ENCODE data around the gene DYNC1H1. TPM values are rescaled to one million over a fixed set of nuclear protein-coding genes. Genes with fewer than 3 reads are reported as not detected.

Gene DYNC1H1
- total RNA-seq, 1 experiment from 2014 or later = 833 TPM

DNA sequence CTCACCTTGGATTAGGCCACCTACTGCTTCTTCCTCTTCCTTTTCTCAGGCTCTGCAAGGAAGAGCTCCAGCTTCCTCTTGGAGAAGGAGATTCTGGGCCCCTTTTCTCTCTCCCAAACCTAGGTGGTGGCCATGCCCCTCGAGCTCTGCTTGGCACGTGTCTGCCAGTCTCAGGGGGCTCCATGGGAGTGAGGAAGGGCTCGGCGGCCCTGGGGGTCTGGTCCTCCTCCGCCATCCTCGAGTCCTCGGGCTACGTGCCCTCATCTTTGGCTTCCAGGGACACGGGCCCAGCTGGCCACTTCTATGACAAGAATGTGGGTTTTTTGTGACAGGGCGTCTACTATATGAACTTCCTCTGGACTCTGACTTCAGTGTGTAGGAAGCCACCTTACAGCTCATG, 88.1 kb downstream of the DYNC1H1 start:
- Histone ChIP-seq H3K4me1 (ENCODE audit: insufficient read depth, low read length, poor library complexity, severe bottlenecking) (no peaks in the 10 kb centered on the region), H3K27ac (ENCODE audit: low read depth, low read length, poor library complexity, severe bottlenecking) (no peak overlapping the region), H3K36me3 (ENCODE audit: insufficient read depth, low read length, poor library complexity, severe bottlenecking) (peaks cover 63% of the 10 kb centered on the region), H3K27me3 (replicated peaks; ENCODE audit: insufficient read depth, low read depth, low read length, poor library complexity) (no peaks in the 10 kb centered on the region), H3K4me3 (ENCODE audit: low read depth, low read length, poor library complexity, severe bottlenecking) (no peak overlapping the region), H3K9me3 (ENCODE audit: low read depth, low read length, poor library complexity, severe bottlenecking) (no peaks in the 10 kb centered on the region)
- POLR2A ChIA-PET (ENCODE audit: low non-redundant PET) = no interaction called here
- intact Hi-C loops (cut with micrococcal nuclease; ENCODE audit: unreplicated experiment) = no loop called here
- CTCF ChIA-PET = no interaction called here
- no TSS peak for BruUV-seq (replicated peaks)
- DNase-seq (ENCODE audit: low spot score) = no peak
- TF ChIP-seq, protein P1, sequence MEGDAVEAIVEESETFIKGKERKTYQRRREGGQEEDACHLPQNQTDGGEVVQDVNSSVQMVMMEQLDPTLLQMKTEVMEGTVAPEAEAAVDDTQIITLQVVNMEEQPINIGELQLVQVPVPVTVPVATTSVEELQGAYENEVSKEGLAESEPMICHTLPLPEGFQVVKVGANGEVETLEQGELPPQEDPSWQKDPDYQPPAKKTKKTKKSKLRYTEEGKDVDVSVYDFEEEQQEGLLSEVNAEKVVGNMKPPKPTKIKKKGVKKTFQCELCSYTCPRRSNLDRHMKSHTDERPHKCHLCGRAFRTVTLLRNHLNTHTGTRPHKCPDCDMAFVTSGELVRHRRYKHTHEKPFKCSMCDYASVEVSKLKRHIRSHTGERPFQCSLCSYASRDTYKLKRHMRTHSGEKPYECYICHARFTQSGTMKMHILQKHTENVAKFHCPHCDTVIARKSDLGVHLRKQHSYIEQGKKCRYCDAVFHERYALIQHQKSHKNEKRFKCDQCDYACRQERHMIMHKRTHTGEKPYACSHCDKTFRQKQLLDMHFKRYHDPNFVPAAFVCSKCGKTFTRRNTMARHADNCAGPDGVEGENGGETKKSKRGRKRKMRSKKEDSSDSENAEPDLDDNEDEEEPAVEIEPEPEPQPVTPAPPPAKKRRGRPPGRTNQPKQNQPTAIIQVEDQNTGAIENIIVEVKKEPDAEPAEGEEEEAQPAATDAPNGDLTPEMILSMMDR (conservative IDR thresholded peaks at IDR 0.05; ENCODE audit: low read depth, low read length) = no peak
- TF ChIP-seq EZH2 (IDR thresholded peaks at IDR 0.05; ENCODE audit: borderline replicate concordance, low read depth, low read length, poor library complexity, severe bottlenecking) = no peak

DNA sequence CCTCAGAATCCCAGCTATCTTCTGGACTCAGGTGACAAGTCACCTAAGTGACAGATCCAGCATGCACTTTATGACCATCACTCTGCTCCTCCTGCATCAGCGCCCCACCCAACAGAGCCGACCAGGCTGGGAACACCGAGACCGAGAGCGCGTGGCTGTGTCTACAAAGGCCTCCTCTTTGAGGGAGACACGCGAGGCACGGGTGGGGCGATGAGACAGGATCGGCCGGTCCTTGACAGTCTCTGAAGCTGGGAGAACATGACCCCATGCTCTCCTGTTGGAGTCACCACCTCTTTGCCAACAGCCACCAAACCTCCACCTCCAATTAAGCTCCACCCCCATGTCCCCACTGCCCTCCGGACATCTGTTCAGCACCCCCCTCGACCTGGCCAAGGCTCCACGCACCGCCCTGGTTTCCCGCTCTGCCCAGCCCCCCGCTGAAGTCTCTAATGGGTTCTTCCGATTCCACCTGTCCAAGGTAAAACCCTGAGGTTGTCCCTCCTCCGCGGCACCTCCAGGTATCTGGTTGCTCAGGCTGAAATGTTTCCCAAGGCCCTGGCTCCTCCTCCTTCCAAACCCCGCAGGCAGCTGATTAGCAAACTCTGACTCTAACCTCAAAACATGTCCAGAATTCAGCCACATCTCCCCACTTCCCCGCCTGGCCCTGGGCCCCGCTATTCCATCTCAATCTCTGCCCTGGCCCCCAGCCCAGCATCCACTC, 91.0 kb downstream of the DYNC1H1 start:
- Histone ChIP-seq H3K27me3 (replicated peaks; ENCODE audit: insufficient read depth, low read depth, low read length, poor library complexity) (no peaks in the 10 kb centered on the region), H3K36me3 (ENCODE audit: insufficient read depth, low read length, poor library complexity, severe bottlenecking) (peaks cover 35% of the 10 kb centered on the region), H3K27ac (ENCODE audit: low read depth, low read length, poor library complexity, severe bottlenecking) (no peak overlapping the region), H3K9me3 (ENCODE audit: low read depth, low read length, poor library complexity, severe bottlenecking) (no peaks in the 10 kb centered on the region), H3K4me1 (ENCODE audit: insufficient read depth, low read length, poor library complexity, severe bottlenecking) (no peaks in the 10 kb centered on the region), H3K4me3 (ENCODE audit: low read depth, low read length, poor library complexity, severe bottlenecking) (no peak overlapping the region)
- intact Hi-C loops (cut with micrococcal nuclease; ENCODE audit: unreplicated experiment) = no loop called here
- ChIA-PET CTCF (no interaction called here), POLR2A (ENCODE audit: low non-redundant PET) (no interaction called here)
- BruUV-seq (replicated peaks) = no TSS peak
- no peak for TF ChIP-seq EZH2 (IDR thresholded peaks at IDR 0.05; ENCODE audit: borderline replicate concordance, low read depth, low read length, poor library complexity, severe bottlenecking)
- TF ChIP-seq, protein P1 (conservative IDR thresholded peaks at IDR 0.05; ENCODE audit: low read depth, low read length) = no peak
- DNase-seq (ENCODE audit: low spot score) = no peak

DNA sequence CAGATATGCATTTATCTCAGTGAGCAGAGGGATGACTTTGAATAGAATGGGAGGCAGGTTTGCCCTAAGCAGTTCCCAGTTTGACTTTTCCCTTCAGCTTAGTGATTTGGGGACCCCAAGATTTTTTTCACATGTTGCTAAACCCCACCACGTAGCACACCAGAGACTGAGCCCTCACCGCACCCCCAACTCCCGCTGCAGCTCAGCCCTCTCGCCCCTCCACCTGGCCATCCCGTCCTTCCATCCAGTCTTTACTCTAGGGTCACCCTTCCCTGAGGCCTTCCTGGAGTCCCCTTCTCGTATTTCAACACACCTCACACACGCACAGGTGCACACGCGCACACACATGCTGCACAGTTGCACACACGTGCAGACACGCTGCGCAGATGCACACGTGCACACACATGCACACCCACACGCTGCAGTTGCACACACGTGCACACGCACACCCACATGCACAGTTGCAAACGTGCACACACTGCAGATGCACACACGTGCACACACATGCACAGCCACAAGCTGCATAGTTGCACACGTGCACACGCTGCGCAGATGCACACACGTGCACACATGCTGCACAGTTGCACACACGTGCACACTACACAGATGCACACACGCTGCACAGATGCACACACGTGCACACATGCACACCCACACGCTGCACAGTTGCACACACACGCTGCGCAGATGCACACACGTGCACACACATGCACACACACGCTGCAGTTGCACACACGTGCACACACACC, 92.5 kb downstream of the DYNC1H1 start:
- peaks cover 25% of the 10 kb centered on the region for H3K36me3 ChIP-seq (ENCODE audit: insufficient read depth, low read length, poor library complexity, severe bottlenecking)
- CTCF ChIA-PET = no interaction called here
- TF ChIP-seq, protein P1 (conservative IDR thresholded peaks at IDR 0.05; ENCODE audit: low read depth, low read length) = no peak
- no peak for TF ChIP-seq EZH2 (IDR thresholded peaks at IDR 0.05; ENCODE audit: borderline replicate concordance, low read depth, low read length, poor library complexity, severe bottlenecking)
- no peaks in the 10 kb centered on the region for H3K9me3 ChIP-seq (ENCODE audit: low read depth, low read length, poor library complexity, severe bottlenecking)
- BruUV-seq (replicated peaks) = no TSS peak
- H3K27ac ChIP-seq (ENCODE audit: low read depth, low read length, poor library complexity, severe bottlenecking) = no peak overlapping the region
- intact Hi-C loops (cut with micrococcal nuclease; ENCODE audit: unreplicated experiment) = no loop called here
- no peaks in the 10 kb centered on the region for H3K4me1 ChIP-seq (ENCODE audit: insufficient read depth, low read length, poor library complexity, severe bottlenecking)
- POLR2A ChIA-PET (ENCODE audit: low non-redundant PET) = no interaction called here
- no peak for DNase-seq (ENCODE audit: low spot score)
- no peak overlapping the region for H3K4me3 ChIP-seq (ENCODE audit: low read depth, low read length, poor library complexity, severe bottlenecking)
- H3K27me3 ChIP-seq (replicated peaks; ENCODE audit: insufficient read depth, low read depth, low read length, poor library complexity) = no peaks in the 10 kb centered on the region
